ENCODE data around the gene AFP.

GRCh38 chr4:73453701-73454005, 17.6 kb downstream of the AFP start:
- no peak for TF ChIP-seq CTCF (IDR thresholded peaks at IDR 0.05; ENCODE audit: low read depth, low read length)
- TF ChIP-seq MAX (IDR thresholded peaks at IDR 0.05; ENCODE audit: low read depth, low read length) = no peak
- TF ChIP-seq POLR2A (IDR thresholded peaks at IDR 0.05; ENCODE audit: extremely low read depth, insufficient read length) = no peak
- TF ChIP-seq MYC (IDR thresholded peaks at IDR 0.05; ENCODE audit: low read depth, low read length) = no peak

Data from NB4 (cell line).